SH-SY5Y (cell line): ENCODE results near the gene EPS8L3.

ENCODE experiments used
- GATA2 ChIP-seq: IDR thresholded peaks from 2 replicates; pipeline ENCODE4 v1.6.1; 2011; ENCODE audit warnings: mild to moderate bottlenecking, low read depth, low read length
- GATA3 ChIP-seq: IDR thresholded peaks from 2 replicates; pipeline ENCODE4 v1.6.1; 2011; ENCODE audit warnings: low read depth, mild to moderate bottlenecking, low read length, moderate library complexity

DNA sequence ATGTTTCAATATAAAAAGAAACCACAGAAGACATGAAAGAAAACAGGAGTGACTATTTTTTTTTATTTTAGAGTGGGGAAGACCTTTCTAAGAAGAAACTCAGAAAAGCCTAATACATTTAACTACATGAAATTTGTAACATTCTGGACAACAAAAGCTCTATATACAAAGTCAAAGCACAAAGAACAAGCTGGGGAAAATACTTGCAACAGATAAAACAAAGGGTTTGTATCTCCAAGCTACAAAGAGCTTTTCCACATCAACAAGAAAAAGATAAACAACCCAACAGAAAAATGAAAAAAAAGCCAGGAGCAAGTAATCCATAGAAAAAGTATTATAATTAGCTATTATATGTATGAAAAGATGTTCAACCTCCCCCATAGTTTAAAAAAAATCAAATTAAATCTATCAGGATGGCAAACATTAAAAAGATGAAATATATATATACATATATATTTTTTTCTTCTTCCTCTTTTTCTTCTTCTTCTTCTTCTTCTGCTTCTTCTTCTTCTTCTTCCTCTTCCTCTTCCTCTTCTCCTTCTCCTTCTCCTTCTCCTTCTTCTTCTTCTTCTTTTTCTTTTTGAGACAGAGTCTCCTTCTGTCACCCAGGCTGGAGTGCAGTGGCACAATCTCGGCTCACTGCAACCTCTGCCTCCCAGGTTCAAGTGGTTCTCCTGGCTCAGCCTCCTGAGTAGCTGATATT is 49.1 kb upstream of the EPS8L3 start:
- TF ChIP-seq GATA3 (no peak), GATA2 (no peak)
